PC-3 (cell line): Measurements from ENCODE around the gene STAT6.

Experiments
- EZH2phosphoT487 ChIP-seq: fragments of 300-600 bp; sonication (generic); IDR thresholded peaks from 2 replicates; pipeline ENCODE4 v1.6.1; 2018; ENCODE audit warnings: mild to moderate bottlenecking, antibody characterized with exemption, low read length, borderline replicate concordance
- TF ChIP-seq, protein P1 (sequence below): fragments of 300-600 bp; sonication (generic); conservative IDR thresholded peaks from 2 replicates; pipeline ENCODE4 v1.5.1; 2017; ENCODE audit warnings: antibody characterized with exemption, low read depth, mild to moderate bottlenecking, low read length

DNA sequence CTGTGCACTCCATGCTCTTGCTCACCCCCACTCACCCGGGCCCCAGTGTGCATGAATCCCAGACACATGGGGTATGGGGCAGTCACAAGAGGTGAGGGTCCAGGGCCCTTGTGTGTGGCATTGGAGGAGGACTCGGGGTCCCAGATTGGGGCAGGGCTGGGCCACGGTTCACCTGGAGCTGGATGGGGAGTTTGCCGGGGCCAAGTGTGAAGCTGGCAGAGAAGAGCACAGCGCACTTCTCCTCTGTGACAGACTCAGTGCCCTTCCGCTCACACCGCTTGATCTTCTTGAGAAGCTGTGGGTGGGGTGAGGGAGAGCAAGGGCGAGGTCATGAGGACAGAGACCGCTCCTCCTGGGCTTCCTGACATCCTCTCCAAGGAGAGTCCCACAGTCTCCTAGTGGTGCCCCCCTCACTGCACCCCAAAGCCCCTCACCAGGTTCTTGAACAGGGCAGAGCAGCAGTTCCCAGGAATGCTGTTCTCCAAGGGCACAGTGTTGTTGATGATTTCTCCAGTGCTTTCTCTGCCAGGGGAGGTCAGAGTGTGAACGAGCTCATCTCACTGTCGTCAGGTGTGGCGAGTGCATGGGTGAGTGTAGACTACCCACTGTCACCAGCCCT is 6.8 kb downstream of the STAT6 start:
- TF ChIP-seq, protein P1, sequence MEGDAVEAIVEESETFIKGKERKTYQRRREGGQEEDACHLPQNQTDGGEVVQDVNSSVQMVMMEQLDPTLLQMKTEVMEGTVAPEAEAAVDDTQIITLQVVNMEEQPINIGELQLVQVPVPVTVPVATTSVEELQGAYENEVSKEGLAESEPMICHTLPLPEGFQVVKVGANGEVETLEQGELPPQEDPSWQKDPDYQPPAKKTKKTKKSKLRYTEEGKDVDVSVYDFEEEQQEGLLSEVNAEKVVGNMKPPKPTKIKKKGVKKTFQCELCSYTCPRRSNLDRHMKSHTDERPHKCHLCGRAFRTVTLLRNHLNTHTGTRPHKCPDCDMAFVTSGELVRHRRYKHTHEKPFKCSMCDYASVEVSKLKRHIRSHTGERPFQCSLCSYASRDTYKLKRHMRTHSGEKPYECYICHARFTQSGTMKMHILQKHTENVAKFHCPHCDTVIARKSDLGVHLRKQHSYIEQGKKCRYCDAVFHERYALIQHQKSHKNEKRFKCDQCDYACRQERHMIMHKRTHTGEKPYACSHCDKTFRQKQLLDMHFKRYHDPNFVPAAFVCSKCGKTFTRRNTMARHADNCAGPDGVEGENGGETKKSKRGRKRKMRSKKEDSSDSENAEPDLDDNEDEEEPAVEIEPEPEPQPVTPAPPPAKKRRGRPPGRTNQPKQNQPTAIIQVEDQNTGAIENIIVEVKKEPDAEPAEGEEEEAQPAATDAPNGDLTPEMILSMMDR: no peak
- no peak for TF ChIP-seq EZH2phosphoT487
